Neural cell (in vitro differentiated cells): Measurements from ENCODE around the gene BTN2A1. TPM values are rescaled to one million over a fixed set of nuclear protein-coding genes. Genes with fewer than 3 reads are reported as not detected.

Experiments
- H2AFZ ChIP-seq: fragments of 200-600, 300-800 bp; sonication (generic), shearing (Covaris generic); 2 replicates; pipeline ENCODE4 v1.6.0; 2014; ENCODE audit warnings: low read depth, mild to moderate bottlenecking, antibody characterized with exemption, low read length, moderate library complexity
- H3F3A ChIP-seq: fragments of 200-600 bp; shearing (Covaris generic); 2 replicates; pipeline ENCODE4 v1.6.1; 2016; ENCODE audit warnings: mild to moderate bottlenecking, moderate library complexity, mixed read lengths, antibody characterized with exemption, low read length; ENCODE audit not compliant: insufficient read depth, poor library complexity, severe bottlenecking
- H3K27ac ChIP-seq: fragments of 200-600, 300-800 bp; sonication (generic), shearing (Covaris generic); 2 replicates; pipeline ENCODE4 v1.5.1; 2014; ENCODE audit warnings: mild to moderate bottlenecking, low read length, moderate library complexity
- H3K27me3 ChIP-seq: fragments of 300-800, 200-600 bp; sonication (generic), shearing (Covaris generic); 2 replicates; pipeline ENCODE4 v1.6.0; 2014; ENCODE audit warnings: mild to moderate bottlenecking, low read depth, low read length, moderate library complexity; ENCODE audit not compliant: insufficient read depth
- H3K36me3 ChIP-seq: fragments of 300-800, 200-600 bp; sonication (generic), shearing (Covaris generic); 2 replicates; pipeline ENCODE4 v1.5.1; 2014; ENCODE audit warnings: mild to moderate bottlenecking, antibody characterized with exemption, low read length, moderate library complexity; ENCODE audit not compliant: insufficient read depth
- H3K4me2 ChIP-seq: fragments of 300-800, 200-600 bp; sonication (generic), shearing (Covaris generic); 2 replicates; pipeline ENCODE4 v1.6.0; 2014; ENCODE audit warnings: mild to moderate bottlenecking, low read length
- H3K4me3 ChIP-seq: fragments of 300-800, 200-600 bp; sonication (generic), shearing (Covaris generic); 2 replicates; pipeline ENCODE4 v1.5.1; 2014; ENCODE audit warnings: mild to moderate bottlenecking, low read length, moderate library complexity
- H3K79me2 ChIP-seq: fragments of 200-600 bp; shearing (Covaris generic); replicated peaks from 2 replicates; pipeline ENCODE4 v1.6.0; 2014; ENCODE audit warnings: mild to moderate bottlenecking, low read length, moderate library complexity; ENCODE audit not compliant: insufficient read depth
- H3K9ac ChIP-seq: fragments of 300-800, 200-600 bp; sonication (generic), shearing (Covaris generic); 2 replicates; pipeline ENCODE4 v1.6.1; 2016; ENCODE audit warnings: mild to moderate bottlenecking, low read length, mixed read lengths
- H3K9me2 ChIP-seq: fragments of 200-600 bp; shearing (Covaris generic); 2 replicates; pipeline ENCODE4 v1.6.1; 2016; ENCODE audit warnings: mild to moderate bottlenecking, low read length, mixed read lengths; ENCODE audit not compliant: insufficient read depth
- H3K9me3 ChIP-seq: fragments of 200-600, 300-800 bp; sonication (generic), shearing (Covaris generic); 2 replicates; pipeline ENCODE4 v1.6.1; 2016; ENCODE audit warnings: mild to moderate bottlenecking, mixed run types, low read length, moderate library complexity, mixed read lengths
- H4K20me1 ChIP-seq: fragments of 200-600 bp; shearing (Covaris generic); 2 replicates; pipeline ENCODE4 v1.6.1; 2016; ENCODE audit warnings: mild to moderate bottlenecking, mixed run types; ENCODE audit not compliant: insufficient read depth
- EP300 ChIP-seq: fragments of 450-650 bp; conservative IDR thresholded peaks from 2 replicates; pipeline ENCODE4 v1.6.1; 2014; ENCODE audit warnings: antibody characterized with exemption, mild to moderate bottlenecking, moderate library complexity; ENCODE audit not compliant: poor library complexity, severe bottlenecking
- EZH2 ChIP-seq: fragments of 200-600, 300-800 bp; shearing (Covaris generic), sonication (generic); IDR thresholded peaks from 2 replicates; pipeline ENCODE4 v1.6.1; 2014; ENCODE audit warnings: antibody characterized with exemption, low read length, borderline replicate concordance, mild to moderate bottlenecking; ENCODE audit not compliant: insufficient read depth, poor library complexity, severe bottlenecking
- MXI1 ChIP-seq: fragments of 450-650 bp; conservative IDR thresholded peaks from 2 replicates; pipeline ENCODE4 v1.6.1; 2014; ENCODE audit warnings: antibody characterized with exemption, mild to moderate bottlenecking; ENCODE audit not compliant: poor library complexity, severe bottlenecking
- POLR2AphosphoS5 ChIP-seq: IDR thresholded peaks from 2 replicates; pipeline ENCODE4 v1.6.1; 2012
- RAD21 ChIP-seq: fragments of 450-650 bp; conservative IDR thresholded peaks from 2 replicates; pipeline ENCODE4 v1.6.1; 2014; ENCODE audit warnings: antibody characterized with exemption, mild to moderate bottlenecking, moderate library complexity
- SMC3 ChIP-seq: fragments of 450-650 bp; conservative IDR thresholded peaks from 2 replicates; pipeline ENCODE4 v1.6.1; 2014; ENCODE audit warnings: antibody characterized with exemption, mild to moderate bottlenecking, moderate library complexity; ENCODE audit not compliant: poor library complexity
- TAF1 ChIP-seq: IDR thresholded peaks from 2 replicates; pipeline ENCODE4 v1.6.1; 2012; ENCODE audit warnings: low read depth
- polyA plus RNA-seq: library from polyadenylated mRNA; depleted of rRNA; stranded (reverse); fragments of >200 nt; gene quantifications from 2 replicates; pipeline ENCODE4 v1.2.3, GENCODE V29; 2014
- TF ChIP-seq, protein P1 (sequence below): IDR thresholded peaks from 2 replicates; pipeline ENCODE4 v1.6.1; 2012; ENCODE audit warnings: borderline replicate concordance
- TF ChIP-seq, protein P2 (sequence below): fragments of 450-650 bp; IDR thresholded peaks from 2 replicates; pipeline ENCODE4 v1.5.1; 2014; ENCODE audit warnings: antibody characterized with exemption, mild to moderate bottlenecking, moderate library complexity; ENCODE audit not compliant: poor library complexity, severe bottlenecking

Gene BTN2A1
- polyA plus RNA-seq, 1 donor from 2014 or later: 33.8 TPM

DNA sequence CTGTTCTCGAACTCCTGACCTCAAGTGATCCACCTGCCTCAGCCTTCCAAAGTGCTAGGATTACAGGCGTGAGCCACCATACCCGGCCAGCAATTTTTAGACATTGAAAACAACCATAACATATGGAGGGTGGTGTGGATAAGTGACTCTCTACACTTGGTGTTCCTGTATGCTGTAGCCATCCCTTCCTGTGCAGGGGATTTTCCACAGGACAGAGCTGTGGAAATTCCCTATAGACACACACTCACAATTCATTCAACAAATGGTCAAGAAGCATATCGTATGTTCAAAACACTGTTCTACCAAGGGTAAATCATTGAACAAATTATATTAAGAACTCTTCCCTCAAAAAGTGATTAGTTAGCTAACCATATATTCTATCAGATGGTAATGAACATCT is 6.3 kb downstream of the BTN2A1 start:
- TF ChIP-seq, protein P1, sequence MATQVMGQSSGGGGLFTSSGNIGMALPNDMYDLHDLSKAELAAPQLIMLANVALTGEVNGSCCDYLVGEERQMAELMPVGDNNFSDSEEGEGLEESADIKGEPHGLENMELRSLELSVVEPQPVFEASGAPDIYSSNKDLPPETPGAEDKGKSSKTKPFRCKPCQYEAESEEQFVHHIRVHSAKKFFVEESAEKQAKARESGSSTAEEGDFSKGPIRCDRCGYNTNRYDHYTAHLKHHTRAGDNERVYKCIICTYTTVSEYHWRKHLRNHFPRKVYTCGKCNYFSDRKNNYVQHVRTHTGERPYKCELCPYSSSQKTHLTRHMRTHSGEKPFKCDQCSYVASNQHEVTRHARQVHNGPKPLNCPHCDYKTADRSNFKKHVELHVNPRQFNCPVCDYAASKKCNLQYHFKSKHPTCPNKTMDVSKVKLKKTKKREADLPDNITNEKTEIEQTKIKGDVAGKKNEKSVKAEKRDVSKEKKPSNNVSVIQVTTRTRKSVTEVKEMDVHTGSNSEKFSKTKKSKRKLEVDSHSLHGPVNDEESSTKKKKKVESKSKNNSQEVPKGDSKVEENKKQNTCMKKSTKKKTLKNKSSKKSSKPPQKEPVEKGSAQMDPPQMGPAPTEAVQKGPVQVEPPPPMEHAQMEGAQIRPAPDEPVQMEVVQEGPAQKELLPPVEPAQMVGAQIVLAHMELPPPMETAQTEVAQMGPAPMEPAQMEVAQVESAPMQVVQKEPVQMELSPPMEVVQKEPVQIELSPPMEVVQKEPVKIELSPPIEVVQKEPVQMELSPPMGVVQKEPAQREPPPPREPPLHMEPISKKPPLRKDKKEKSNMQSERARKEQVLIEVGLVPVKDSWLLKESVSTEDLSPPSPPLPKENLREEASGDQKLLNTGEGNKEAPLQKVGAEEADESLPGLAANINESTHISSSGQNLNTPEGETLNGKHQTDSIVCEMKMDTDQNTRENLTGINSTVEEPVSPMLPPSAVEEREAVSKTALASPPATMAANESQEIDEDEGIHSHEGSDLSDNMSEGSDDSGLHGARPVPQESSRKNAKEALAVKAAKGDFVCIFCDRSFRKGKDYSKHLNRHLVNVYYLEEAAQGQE: no peak
- TF ChIP-seq POLR2AphosphoS5 (no peak), TAF1 (no peak), EP300 (no peak), SMC3 (no peak), EZH2 (no peak), MXI1 (no peak), RAD21 (no peak)
- TF ChIP-seq, protein P2, sequence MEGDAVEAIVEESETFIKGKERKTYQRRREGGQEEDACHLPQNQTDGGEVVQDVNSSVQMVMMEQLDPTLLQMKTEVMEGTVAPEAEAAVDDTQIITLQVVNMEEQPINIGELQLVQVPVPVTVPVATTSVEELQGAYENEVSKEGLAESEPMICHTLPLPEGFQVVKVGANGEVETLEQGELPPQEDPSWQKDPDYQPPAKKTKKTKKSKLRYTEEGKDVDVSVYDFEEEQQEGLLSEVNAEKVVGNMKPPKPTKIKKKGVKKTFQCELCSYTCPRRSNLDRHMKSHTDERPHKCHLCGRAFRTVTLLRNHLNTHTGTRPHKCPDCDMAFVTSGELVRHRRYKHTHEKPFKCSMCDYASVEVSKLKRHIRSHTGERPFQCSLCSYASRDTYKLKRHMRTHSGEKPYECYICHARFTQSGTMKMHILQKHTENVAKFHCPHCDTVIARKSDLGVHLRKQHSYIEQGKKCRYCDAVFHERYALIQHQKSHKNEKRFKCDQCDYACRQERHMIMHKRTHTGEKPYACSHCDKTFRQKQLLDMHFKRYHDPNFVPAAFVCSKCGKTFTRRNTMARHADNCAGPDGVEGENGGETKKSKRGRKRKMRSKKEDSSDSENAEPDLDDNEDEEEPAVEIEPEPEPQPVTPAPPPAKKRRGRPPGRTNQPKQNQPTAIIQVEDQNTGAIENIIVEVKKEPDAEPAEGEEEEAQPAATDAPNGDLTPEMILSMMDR: no peak
- Histone ChIP-seq H3K79me2 (peaks cover 18% of the 10 kb centered on the region), H2AFZ (no peak overlapping the region), H3K27me3 (no peaks in the 10 kb centered on the region), H3K9me2 (no peaks in the 10 kb centered on the region), H4K20me1 (no peaks in the 10 kb centered on the region), H3K27ac (no peak overlapping the region), H3K9ac (no peak overlapping the region), H3K4me3 (no peak overlapping the region), H3K36me3 (peaks cover 5% of the 10 kb centered on the region), H3K4me2 (no peak overlapping the region), H3K9me3 (no peaks in the 10 kb centered on the region), H3F3A (no peaks in the 10 kb centered on the region)

DNA sequence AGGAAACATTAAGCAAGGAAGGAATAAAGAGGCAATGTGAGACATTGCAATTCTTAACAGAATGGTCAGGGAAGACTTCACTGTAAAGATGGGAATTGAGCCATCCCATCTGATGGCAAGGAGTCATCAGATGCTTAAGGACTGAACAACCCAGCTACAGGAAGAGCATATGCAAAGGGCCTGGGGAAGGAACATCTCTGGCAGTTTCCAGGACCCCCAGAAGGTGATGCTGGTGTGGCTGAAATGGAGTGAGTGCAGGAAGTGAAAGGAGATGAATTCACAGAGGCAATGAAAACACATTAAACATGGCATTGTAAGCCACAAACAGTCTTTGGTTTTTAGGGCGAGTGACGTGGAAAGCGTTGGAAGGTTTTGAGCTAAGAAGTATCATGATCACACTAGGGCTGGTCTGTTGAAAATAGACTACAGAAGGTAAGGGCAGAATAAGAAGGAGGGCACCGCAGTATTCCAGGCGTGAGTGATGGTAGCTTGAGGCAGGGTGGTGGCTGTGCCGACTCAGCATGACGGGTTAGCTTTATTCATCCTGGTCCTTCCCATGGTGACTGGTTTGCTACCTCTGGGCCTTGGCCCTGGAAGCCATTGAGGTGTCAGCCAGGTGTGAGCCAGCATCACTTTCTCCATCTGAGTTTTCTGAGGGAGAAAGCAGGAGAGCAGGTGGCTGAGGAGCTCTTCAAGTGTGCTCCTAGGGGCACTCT is 6.8 kb downstream of the BTN2A1 start:
- no peak overlapping the region for H3K4me2 ChIP-seq
- H4K20me1 ChIP-seq: no peaks in the 10 kb centered on the region
- H3K36me3 ChIP-seq: peaks cover 5% of the 10 kb centered on the region
- TF ChIP-seq RAD21 (no peak), POLR2AphosphoS5 (no peak), EP300 (no peak), EZH2 (no peak), SMC3 (no peak), MXI1 (no peak), TAF1 (no peak)
- TF ChIP-seq, protein P1: no peak
- TF ChIP-seq, protein P2: no peak
- H3K9ac ChIP-seq: no peak overlapping the region
- no peak overlapping the region for H3K27ac ChIP-seq
- no peaks in the 10 kb centered on the region for H3K27me3 ChIP-seq
- H3K9me2 ChIP-seq: no peaks in the 10 kb centered on the region
- no peaks in the 10 kb centered on the region for H3K9me3 ChIP-seq
- H3K79me2 ChIP-seq: peaks cover 12% of the 10 kb centered on the region
- no peak overlapping the region for H2AFZ ChIP-seq
- H3K4me3 ChIP-seq: no peak overlapping the region
- no peaks in the 10 kb centered on the region for H3F3A ChIP-seq
